ENCODE measurements around the gene SVOP. TPM values are rescaled to one million over a fixed set of nuclear protein-coding genes. Genes with fewer than 3 reads are reported as not detected.

Gene SVOP
- total and polyA plus RNA-seq, 2 experiments from 2014 or later: 0.10 TPM; not detected in 1

DNA sequence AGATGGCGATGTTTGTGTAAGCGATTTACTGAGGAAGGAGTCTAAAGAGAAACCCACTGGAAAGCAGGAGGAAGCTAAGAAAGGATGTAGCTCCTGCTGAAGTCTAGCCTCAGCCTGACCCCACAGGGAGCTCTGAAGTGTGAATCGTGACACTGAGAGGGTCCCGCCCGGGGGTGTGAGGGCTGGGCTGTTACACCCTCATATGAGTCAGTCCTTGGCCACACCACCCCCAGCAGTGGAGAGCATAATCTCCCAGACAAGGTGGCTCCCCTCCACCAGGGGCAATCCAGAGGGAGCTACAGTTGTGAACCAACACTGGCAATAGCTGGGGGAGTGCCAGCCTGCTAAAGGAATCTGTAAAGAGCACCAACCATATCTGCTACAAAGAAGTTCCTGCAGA is 31.5 kb downstream of the SVOP start (continued):
- TF ChIP-seq, protein P1, sequence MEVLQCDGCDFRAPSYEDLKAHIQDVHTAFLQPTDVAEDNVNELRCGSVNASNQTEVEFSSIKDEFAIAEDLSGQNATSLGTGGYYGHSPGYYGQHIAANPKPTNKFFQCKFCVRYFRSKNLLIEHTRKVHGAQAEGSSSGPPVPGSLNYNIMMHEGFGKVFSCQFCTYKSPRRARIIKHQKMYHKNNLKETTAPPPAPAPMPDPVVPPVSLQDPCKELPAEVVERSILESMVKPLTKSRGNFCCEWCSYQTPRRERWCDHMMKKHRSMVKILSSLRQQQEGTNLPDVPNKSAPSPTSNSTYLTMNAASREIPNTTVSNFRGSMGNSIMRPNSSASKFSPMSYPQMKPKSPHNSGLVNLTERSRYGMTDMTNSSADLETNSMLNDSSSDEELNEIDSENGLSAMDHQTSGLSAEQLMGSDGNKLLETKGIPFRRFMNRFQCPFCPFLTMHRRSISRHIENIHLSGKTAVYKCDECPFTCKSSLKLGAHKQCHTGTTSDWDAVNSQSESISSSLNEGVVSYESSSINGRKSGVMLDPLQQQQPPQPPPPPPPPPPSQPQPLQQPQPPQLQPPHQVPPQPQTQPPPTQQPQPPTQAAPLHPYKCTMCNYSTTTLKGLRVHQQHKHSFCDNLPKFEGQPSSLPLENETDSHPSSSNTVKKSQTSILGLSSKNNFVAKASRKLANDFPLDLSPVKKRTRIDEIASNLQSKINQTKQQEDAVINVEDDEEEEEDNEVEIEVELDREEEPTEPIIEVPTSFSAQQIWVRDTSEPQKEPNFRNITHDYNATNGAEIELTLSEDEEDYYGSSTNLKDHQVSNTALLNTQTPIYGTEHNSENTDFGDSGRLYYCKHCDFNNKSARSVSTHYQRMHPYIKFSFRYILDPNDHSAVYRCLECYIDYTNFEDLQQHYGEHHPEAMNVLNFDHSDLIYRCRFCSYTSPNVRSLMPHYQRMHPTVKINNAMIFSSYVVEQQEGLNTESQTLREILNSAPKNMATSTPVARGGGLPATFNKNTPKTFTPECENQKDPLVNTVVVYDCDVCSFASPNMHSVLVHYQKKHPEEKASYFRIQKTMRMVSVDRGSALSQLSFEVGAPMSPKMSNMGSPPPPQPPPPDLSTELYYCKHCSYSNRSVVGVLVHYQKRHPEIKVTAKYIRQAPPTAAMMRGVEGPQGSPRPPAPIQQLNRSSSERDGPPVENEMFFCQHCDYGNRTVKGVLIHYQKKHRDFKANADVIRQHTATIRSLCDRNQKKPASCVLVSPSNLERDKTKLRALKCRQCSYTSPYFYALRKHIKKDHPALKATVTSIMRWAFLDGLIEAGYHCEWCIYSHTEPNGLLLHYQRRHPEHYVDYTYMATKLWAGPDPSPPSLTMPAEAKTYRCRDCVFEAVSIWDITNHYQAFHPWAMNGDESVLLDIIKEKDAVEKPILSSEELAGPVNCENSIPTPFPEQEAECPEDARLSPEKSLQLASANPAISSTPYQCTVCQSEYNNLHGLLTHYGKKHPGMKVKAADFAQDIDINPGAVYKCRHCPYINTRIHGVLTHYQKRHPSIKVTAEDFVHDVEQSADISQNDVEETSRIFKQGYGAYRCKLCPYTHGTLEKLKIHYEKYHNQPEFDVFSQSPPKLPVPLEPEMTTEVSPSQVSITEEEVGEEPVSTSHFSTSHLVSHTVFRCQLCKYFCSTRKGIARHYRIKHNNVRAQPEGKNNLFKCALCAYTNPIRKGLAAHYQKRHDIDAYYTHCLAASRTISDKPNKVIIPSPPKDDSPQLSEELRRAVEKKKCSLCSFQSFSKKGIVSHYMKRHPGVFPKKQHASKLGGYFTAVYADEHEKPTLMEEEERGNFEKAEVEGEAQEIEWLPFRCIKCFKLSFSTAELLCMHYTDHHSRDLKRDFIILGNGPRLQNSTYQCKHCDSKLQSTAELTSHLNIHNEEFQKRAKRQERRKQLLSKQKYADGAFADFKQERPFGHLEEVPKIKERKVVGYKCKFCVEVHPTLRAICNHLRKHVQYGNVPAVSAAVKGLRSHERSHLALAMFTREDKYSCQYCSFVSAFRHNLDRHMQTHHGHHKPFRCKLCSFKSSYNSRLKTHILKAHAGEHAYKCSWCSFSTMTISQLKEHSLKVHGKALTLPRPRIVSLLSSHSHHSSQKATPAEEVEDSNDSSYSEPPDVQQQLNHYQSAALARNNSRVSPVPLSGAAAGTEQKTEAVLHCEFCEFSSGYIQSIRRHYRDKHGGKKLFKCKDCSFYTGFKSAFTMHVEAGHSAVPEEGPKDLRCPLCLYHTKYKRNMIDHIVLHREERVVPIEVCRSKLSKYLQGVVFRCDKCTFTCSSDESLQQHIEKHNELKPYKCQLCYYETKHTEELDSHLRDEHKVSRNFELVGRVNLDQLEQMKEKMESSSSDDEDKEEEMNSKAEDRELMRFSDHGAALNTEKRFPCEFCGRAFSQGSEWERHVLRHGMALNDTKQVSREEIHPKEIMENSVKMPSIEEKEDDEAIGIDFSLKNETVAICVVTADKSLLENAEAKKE (CRISPR knock-in tag; IDR thresholded peaks at IDR 0.05): no peak
- TF ChIP-seq POLR2AphosphoS5 (IDR thresholded peaks at IDR 0.05; ENCODE audit: low read depth) (no peak), EZH2phosphoT487 (IDR thresholded peaks at IDR 0.05; ENCODE audit: unreplicated experiment) (no peak), EZH2 (IDR thresholded peaks at IDR 0.05; ENCODE audit: low read depth, unreplicated experiment) (no peak)
- TF ChIP-seq, protein P2, sequence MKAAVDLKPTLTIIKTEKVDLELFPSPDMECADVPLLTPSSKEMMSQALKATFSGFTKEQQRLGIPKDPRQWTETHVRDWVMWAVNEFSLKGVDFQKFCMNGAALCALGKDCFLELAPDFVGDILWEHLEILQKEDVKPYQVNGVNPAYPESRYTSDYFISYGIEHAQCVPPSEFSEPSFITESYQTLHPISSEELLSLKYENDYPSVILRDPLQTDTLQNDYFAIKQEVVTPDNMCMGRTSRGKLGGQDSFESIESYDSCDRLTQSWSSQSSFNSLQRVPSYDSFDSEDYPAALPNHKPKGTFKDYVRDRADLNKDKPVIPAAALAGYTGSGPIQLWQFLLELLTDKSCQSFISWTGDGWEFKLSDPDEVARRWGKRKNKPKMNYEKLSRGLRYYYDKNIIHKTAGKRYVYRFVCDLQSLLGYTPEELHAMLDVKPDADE (IDR thresholded peaks at IDR 0.05): no peak

DNA sequence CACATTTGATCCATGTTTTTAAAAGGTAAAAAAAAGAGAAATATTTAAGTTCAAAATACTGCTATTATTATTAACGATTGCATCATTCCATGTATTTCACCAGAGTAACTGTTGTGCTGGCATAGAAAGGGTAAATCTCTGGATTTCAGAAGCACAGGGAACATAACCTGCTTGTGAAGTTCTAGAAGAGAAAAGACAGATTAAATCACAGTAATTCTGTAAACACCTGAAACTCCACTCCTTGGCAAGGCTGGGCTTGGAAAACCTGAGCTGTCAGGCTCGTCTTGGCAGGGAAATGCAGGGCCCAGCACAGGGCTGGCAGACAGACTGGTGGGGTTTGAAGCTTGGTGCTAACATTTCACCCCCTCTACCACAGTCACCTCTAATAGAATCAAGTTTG is 35.1 kb downstream of the SVOP start:
- Histone ChIP-seq H3K27me3 (ENCODE audit: insufficient read depth) (no peaks in the 10 kb centered on the region), H4K20me1 (replicated peaks; ENCODE audit: insufficient read depth) (no peaks in the 10 kb centered on the region), H3K4me3 (no peak overlapping the region), H3K9me2 (ENCODE audit: insufficient read depth) (peaks cover 15% of the 10 kb centered on the region; the same call in 1 of the 2 replicates), H3K36me3 (ENCODE audit: insufficient read depth) (no peaks in the 10 kb centered on the region), H3K27ac (ENCODE audit: low read depth) (no peak overlapping the region), H2AFZ (peak overlapping the region; percentile 81; the same call in 1 of the 2 replicates), H3K4me1 (ENCODE audit: insufficient read depth) (no peaks in the 10 kb centered on the region), H3K4me2 (no peak overlapping the region), H3F3A (replicated peaks; ENCODE audit: low read depth) (no peaks in the 10 kb centered on the region), H3K79me2 (replicated peaks; ENCODE audit: insufficient read depth) (no peaks in the 10 kb centered on the region)
- ATAC-seq (no peak), DNase-seq (ENCODE audit: low spot score) (no peak)
- no peak overlapping the region for H3K27ac Mint-ChIP-seq
- no peaks in the 10 kb centered on the region for H3K9me3 Mint-ChIP-seq
- H3K36me3 Mint-ChIP-seq (ENCODE audit: low read depth): no peaks in the 10 kb centered on the region
- H3K27me3 Mint-ChIP-seq (ENCODE audit: insufficient read depth, low read depth, poor library complexity): peaks cover 10% of the 10 kb centered on the region
- H3K4me3 Mint-ChIP-seq: no peak overlapping the region
- H3K4me1 Mint-ChIP-seq: no peaks in the 10 kb centered on the region
- no peak for TF ChIP-seq EZH2 (IDR thresholded peaks at IDR 0.05; ENCODE audit: low read depth, unreplicated experiment)
- no peak for TF ChIP-seq NANOG (IDR thresholded peaks at IDR 0.05; ENCODE audit: borderline replicate concordance)
- no peak for TF ChIP-seq EZH2phosphoT487 (IDR thresholded peaks at IDR 0.05; ENCODE audit: unreplicated experiment)
- TF ChIP-seq ZNF114 (CRISPR knock-in tag; IDR thresholded peaks at IDR 0.05): no peak
- TF ChIP-seq, protein P3, sequence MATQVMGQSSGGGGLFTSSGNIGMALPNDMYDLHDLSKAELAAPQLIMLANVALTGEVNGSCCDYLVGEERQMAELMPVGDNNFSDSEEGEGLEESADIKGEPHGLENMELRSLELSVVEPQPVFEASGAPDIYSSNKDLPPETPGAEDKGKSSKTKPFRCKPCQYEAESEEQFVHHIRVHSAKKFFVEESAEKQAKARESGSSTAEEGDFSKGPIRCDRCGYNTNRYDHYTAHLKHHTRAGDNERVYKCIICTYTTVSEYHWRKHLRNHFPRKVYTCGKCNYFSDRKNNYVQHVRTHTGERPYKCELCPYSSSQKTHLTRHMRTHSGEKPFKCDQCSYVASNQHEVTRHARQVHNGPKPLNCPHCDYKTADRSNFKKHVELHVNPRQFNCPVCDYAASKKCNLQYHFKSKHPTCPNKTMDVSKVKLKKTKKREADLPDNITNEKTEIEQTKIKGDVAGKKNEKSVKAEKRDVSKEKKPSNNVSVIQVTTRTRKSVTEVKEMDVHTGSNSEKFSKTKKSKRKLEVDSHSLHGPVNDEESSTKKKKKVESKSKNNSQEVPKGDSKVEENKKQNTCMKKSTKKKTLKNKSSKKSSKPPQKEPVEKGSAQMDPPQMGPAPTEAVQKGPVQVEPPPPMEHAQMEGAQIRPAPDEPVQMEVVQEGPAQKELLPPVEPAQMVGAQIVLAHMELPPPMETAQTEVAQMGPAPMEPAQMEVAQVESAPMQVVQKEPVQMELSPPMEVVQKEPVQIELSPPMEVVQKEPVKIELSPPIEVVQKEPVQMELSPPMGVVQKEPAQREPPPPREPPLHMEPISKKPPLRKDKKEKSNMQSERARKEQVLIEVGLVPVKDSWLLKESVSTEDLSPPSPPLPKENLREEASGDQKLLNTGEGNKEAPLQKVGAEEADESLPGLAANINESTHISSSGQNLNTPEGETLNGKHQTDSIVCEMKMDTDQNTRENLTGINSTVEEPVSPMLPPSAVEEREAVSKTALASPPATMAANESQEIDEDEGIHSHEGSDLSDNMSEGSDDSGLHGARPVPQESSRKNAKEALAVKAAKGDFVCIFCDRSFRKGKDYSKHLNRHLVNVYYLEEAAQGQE (IDR thresholded peaks at IDR 0.05; ENCODE audit: unreplicated experiment): no peak
- no peak for TF ChIP-seq STAT1 (IDR thresholded peaks at IDR 0.05; ENCODE audit: unreplicated experiment)
- TF ChIP-seq, protein P4, sequence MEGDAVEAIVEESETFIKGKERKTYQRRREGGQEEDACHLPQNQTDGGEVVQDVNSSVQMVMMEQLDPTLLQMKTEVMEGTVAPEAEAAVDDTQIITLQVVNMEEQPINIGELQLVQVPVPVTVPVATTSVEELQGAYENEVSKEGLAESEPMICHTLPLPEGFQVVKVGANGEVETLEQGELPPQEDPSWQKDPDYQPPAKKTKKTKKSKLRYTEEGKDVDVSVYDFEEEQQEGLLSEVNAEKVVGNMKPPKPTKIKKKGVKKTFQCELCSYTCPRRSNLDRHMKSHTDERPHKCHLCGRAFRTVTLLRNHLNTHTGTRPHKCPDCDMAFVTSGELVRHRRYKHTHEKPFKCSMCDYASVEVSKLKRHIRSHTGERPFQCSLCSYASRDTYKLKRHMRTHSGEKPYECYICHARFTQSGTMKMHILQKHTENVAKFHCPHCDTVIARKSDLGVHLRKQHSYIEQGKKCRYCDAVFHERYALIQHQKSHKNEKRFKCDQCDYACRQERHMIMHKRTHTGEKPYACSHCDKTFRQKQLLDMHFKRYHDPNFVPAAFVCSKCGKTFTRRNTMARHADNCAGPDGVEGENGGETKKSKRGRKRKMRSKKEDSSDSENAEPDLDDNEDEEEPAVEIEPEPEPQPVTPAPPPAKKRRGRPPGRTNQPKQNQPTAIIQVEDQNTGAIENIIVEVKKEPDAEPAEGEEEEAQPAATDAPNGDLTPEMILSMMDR (conservative IDR thresholded peaks at IDR 0.05; ENCODE audit: low read depth in 2 of 2): no peak

Measured in GM23338 (cell line).